ENCODE data around the gene ACOT6.
"Not testable (repeated sequence)": the region's sequence is repeated elsewhere in the genome, so short reads cannot be mapped to it uniquely, and the experiment has no call there.

The ACOT6 gene

GRCh38 chr14:73659202-73659601, 46.9 kb downstream of the ACOT6 start:
- not testable (repeated sequence) for DNase-seq

- no peak for DNase-seq
Observed at GRCh38 chr14:73660511-73660910, 48.2 kb downstream of the ACOT6 start.

GRCh38 chr14:73661872-73662271, 49.6 kb downstream of the ACOT6 start:
- no peak for DNase-seq

- DNase-seq: no peak
Observed at GRCh38 chr14:73662487-73662943, 50.2 kb downstream of the ACOT6 start.

GRCh38 chr14:73663548-73664212, 51.4 kb downstream of the ACOT6 start:
- no peak for DNase-seq

GRCh38 chr14:73665130-73665529, 52.8 kb downstream of the ACOT6 start:
- no peak for DNase-seq

- no peak for DNase-seq
Observed at GRCh38 chr14:73666583-73666982, 54.3 kb downstream of the ACOT6 start.

GRCh38 chr14:73667854-73668253, 55.5 kb downstream of the ACOT6 start:
- DNase-seq: no peak

All from CD4-positive, alpha-beta T cell treated with Interleukin-4 for 4 hours (primary cell).